HG03575 (cell line): Measurements from ENCODE around the gene ATG9B.
A peak's percentile ranks its signal among the peaks of the same experiment; 100 is the strongest.
"Not testable (repeated sequence)": the region's sequence is repeated elsewhere in the genome, so short reads cannot be mapped to it uniquely, and the experiment has no call there.

Experiments used
- ATAC-seq: cut with Tn5 transposase; IDR thresholded peaks from one replicate; pipeline ENCODE4 v1.9.1; 2021; ENCODE audit not compliant: unreplicated experiment, insufficient number of reproducible peaks, low FRiP score; ENCODE audit errors: extremely low read depth

ATG9B gene

DNA sequence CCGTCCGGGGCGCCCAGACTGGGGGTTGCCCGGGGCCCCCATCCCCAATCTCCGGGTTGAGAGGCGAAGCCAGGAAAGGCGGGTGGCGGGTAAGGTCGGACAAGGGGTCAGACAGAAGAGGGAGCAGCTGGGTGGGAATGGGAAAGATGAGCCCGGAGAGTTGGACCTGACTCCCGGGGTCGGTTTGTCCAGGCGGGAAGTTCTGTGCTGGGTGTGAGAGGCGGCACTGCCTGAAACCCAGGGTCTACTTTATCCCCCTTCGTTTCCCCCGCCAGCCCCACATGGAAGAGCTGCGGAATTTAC is 35.8 kb upstream of the ATG9B start:
- no peak for ATAC-seq

DNA sequence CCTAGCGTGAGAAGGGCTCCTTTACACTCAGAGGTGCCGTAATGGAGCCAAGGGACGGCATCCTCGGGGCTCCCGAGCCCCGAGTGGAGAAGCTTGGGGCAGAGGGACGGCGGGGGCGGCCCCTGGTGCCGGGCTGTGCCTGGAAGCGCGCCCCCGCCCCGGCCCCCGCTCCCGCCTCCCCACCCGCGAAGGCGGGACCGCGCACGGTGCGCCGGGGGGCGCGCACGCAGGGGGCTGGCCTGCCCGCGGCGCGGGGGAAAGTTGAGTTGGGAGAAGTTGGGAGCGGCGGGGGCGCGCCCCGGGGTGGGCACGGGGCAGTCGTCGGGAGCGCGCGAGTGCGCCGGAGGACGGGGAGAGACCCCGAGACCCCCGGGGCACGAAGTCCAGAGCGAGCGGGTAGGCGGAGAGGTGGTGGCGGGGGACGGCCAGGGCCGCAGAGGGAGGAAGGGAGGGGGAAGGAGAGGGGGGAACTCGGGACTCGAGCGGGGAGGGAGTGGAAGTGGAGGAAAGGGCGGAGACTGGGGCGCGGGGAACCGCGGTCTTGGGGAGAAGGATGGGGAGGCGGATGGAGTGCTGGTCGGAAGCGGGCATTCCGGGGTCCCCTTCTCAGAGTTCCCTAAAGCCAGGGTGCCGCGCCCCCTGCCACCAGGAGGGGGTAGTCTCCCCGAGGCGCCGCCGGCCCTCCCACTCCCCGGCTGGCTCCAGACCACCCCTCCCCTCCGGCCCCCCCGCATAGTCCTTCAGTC is 35.2 kb upstream of the ATG9B start, which contains the start of gene SLC4A2:
SLC4A2 (plus strand) TSS at position 223 of the 746 bp plus-strand sequence. CDS start 2,399 bp downstream, outside the sequence.
- no peak for ATAC-seq

DNA sequence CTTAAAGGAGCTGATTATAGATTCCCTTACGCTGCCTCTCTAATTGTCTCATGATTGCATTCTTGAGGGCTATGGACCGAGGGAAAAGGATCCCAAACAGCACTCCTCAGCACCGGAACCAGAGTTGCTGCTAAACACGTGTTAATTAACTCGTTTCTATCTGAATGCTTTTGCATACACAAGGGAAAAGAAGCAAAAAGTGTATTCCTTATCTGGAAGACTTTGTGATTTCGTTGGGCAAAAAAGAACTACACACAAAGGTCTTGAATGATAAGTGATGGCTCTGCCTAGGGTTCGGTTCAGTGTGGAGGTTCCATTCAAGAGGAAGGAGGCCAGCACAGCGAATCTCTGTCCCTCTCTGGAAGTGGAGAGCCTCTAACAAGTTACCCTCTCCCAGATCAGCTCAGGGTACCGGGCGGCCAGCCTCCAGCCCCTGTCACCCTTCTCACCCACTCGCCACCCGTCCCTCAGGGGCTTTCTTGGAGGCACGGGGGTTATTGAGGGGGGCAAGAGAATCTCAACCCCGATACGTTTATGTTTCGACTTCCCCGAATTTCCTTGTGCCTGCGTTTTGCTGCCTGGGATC is 34.6 kb upstream of the ATG9B start:
- no peak for ATAC-seq

DNA sequence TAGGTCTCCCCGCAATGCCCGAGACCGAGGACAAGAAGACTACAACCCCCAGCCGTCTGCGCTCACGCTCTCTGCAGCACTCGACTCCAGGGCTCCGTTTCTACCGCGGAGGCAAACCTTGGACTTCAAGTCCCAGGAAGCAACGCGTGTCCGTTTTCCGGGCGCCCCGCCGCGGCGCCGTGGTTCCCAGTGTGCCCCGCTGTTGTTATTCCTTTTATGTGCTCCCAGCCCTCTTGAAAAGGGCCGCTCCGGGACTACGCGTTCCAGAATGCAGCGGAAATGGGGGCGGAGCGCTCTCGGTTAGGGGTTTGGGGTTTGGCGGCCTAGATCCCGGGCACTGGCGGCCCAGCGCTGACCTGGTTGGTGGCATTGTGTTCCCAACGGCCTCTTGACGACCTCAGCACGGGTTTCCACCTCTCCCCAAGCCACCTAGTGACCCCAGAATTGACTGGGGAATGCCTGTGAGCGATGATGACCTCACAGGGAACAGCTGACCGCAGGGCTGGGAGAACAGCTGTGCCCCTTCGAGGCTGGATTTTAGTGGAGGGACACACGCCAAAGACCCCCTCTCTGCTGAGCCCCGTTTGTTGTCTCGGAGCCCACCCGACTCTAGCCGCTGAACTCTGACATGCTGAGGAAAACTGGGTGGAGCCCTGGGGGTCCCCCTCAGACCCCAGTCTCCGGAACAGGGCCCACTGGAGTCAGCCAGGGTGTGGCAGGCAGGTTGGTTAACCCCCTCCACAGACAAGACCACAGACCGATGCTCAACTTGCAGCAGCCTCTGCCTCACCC is 33.9 kb upstream of the ATG9B start:
- peak; percentile 71 for ATAC-seq

DNA sequence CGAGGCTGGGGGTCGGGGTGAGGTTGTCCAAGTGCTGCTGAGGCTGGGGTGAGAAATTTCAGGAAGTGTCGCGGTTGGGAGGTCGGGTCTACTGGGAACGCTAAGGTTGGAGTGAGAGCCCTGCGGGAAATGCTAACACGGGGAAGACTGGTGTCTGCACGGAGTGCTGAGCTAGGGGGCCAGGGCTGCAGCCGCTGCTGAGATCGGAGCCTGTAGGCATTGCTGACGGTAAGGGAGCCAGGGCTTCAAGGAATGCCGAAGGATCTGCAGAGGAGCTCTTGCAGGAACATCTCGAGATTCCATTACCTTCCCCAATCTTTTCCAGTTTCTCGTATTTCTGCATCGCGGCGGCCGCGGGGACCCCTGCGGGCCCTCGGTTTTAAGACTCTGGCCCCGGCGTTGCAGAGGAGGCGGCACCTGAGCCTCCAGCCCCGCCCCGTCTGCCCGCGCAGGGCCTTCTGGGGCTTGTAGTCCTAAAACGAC is 33.3 kb upstream of the ATG9B start, which contains the start of gene CDK5:
CDK5 (minus strand) TSS at position 392 of the 483 bp plus-strand sequence; CDS start at position 343, 49 bp downstream.
- peak; percentile 7 for ATAC-seq

DNA sequence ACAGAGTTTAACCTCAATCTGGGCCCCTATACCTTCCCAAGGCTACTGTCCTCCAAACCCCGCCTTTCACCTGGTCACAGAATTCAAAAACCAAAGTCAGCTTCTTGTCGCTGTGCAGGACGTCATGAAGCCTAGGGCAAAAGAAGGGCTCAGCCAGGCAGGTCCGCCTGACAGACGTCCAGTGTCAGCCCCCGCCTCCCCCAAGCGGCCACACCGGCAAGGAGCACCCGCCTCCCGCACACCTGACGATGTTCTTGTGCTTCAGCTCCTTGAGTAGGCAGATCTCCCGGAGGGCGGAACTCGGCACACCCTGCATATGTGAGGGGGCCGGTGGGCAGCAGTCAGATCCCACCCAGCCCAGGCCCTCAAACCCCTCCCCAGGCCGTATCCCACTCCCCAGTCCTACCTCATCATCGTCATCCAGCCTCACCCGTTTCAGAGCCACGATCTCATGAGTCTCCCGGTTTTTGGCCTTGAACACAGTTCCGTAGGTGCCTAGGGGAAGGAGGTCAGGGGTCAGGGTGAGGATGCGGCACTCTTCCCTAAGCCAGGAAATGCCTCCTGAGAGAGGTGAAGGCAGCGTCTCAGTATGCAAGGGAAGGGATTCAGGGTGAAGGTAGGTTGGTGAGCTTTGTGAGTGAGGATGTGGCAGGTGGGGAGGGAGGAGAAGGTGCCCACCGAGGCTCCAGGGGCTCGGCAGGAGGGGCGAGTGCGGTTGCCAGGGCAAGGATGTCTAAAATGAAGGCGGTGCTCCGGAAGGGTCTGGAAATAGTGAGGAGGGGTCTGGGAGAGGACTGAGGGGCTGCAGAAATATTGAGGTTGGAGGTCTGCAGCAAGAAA is 32.6 kb upstream of the ATG9B start:
- ATAC-seq = no peak

DNA sequence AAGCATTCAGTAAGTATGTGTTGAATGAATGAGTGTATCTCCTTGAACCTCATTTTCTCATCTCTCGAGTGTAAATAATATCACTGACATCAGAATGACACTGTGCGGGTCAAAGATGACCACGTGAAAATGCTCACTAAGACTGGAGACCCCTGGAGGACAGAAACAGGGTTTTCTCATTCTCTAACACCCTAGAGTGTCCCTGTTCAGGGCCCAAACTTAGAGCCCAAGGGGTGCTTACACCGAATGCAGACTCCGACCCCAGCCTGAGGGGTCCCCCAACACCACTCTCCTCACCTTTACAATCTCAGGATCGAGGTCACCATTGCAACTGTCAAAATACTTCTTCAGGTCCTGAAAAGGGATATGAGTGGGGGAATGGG is 32.0 kb upstream of the ATG9B start:
- ATAC-seq = no peak

DNA sequence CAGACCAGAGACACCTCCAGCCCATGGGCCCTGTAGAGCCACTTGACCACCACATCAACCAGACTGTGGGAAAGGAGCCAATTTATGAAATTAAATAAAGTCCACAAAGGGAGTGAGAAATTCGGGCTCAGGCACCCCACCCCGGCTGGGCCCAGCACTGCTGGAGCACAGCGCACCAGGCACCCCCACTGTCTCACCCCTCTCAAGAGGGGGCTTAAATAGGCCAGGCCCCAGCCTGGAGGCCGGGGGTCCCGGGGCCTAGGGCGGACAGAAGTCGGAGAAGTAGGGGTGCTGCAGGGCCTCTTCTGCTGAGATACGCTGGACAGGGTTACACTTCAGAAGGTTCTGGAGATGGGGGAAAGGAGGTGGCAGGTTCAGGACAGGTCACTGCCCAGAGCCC is 29.5 kb upstream of the ATG9B start:
- ATAC-seq = no peak

DNA sequence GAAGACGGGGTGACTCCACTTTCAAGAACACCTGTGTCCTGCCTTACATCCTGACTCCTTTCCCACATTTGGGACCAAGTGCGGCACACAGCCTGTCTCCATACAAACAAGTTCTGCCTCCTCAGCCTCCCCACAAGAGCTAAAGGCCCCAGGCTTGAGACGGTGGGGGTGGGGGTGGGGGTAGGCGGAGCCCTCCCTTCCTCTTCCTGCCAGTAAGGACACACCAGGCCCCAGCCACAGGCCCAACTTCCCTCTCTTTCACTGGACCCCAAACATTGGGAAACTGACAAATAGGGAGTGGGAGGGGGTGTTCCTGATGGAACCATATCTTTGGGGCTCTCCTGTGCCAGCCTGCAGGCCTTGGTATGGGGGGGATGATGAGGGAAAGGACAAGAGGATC is 28.8 kb upstream of the ATG9B start:
- ATAC-seq = no peak

DNA sequence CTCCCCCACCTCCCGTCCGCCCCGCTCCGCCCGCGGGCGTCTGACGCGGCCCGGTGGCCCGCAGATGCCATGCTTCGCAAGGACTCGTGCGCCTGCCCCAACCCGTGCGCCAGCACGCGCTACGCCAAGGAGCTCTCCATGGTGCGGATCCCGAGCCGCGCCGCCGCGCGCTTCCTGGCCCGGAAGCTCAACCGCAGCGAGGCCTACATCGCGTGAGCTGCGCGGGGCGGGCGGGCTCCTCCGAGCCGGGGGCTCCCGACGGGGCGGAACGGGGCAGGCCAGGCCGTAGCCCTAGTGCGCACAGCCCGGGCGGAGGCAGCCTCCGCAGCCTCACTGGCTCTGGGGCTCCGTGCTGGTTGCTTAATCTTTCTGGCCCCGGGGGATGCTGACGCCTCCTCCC is 26.8 kb upstream of the ATG9B start:
- no peak for ATAC-seq

DNA sequence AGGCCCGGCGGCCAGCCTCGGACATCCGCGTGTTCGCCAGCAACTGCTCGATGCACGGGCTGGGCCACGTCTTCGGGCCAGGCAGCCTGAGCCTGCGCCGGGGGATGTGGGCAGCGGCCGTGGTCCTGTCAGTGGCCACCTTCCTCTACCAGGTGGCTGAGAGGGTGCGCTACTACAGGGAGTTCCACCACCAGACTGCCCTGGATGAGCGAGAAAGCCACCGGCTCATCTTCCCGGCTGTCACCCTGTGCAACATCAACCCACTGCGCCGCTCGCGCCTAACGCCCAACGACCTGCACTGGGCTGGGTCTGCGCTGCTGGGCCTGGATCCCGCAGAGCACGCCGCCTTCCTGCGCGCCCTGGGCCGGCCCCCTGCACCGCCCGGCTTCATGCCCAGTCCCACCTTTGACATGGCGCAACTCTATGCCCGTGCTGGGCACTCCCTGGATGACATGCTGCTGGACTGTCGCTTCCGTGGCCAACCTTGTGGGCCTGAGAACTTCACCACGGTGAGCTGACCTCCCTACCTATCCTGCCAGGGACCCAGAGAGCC is 24.7 kb upstream of the ATG9B start:
- no peak for ATAC-seq

DNA sequence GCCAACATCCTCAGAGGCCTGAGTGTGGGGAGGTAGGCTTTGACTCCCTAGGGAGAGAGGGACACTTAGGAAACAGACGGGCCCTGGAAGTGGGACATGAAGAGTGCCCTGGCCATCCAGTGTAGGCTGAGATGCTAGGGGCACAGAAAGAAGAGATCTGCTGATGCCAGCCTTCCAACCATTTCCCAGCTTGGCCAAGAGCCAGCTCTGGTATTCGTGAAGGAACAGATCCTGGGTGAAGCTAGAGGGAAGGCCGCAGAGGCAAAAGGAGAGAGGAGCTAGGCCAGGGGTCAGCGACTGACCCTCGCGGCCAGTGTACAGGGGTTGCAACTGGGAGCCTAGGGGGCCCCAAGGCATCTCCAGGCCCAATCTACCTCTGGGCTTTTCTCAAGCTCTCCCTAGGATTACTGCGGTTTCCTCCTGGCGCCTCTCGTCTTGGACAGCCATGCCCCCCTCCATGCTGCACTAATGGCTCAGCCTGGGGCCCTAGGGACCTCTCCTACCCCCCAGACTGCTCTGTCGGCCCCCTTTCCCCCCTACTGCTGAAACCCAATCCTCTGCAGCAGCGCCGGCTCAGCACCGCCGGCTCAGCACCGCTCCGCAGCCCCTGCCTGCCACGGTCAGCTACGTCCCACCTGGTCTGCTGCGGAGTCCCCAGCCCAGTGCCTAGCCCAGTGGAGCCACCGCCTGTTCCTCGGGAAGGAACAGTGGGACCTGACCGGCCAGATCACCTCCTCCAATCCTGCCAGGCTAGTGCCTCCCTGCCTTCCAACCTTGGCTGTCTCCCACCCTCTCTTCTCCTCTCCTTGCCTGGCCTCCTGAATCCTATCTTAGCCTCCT is 23.9 kb upstream of the ATG9B start, which contains the start of gene ASIC3:
ASIC3 (plus strand) TSS at position 556 of the 840 bp plus-strand sequence. CDS start 355 bp downstream, outside the sequence.
- no peak for ATAC-seq

DNA sequence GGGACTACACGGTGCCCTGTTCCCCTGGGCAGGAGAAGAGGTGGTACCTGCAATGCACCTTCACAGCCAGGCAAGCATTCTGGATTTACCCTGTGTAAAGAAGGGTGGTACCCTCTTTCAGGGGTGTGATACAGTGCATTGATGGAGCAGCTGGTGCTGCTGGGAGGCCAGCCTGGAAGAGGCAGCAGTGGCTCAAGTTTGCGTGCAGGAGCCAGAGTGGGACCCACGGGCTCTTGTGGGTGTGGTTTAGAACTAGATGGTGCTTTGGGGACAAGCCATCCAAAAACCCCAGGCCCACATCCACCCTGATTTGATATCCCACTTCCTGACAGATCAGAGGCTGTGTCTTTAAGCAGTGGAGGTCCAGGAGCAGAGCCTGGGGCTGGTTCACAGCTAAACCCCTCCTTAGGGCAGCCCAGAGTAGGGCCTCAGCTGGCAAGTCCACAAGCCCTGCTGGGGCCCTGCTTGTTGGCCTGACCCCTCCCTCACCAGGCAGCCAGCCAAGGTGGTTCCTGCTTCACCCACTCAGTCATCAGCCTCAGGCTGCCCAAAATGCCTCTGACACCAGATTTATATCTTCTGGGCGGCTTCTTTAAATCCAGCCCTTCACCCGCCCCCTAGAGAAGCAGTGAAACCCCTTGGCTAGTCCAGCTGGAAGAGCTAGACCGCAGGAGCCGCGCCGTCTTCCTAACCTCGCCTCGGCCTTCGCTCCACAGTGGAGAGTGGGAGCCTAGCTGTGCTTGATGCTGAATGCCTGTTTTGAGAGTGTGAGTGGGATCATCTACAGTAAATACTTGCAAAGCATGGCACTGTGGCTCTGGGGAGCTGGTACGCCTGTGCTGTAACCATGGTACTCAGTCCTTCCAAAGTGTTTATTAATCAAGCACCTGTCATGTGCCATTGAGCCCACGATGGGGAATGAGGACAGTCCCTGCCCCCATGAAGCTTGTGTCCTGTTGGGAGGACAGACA is 22.6 kb upstream of the ATG9B start:
- ATAC-seq = no peak

DNA sequence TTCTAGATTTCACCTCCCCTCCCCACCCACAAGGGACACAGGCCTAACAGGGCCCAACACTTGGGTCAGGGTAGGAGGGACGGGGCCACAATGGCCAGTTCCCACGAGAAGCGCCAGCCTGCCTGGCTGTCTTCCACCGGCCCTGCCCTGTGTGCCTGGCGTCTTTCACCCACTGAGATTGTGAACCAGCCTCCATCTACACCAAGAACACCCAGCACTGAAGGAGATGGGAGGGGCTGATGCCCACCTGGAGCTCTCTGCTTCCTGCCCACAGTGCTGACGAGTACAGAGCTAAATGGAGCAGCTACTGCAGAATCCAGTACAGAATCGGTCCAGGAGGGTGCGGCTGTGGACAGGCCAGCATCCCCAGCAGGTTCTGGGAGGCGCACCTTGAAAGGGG is 21.7 kb upstream of the ATG9B start:
- ATAC-seq = no peak

DNA sequence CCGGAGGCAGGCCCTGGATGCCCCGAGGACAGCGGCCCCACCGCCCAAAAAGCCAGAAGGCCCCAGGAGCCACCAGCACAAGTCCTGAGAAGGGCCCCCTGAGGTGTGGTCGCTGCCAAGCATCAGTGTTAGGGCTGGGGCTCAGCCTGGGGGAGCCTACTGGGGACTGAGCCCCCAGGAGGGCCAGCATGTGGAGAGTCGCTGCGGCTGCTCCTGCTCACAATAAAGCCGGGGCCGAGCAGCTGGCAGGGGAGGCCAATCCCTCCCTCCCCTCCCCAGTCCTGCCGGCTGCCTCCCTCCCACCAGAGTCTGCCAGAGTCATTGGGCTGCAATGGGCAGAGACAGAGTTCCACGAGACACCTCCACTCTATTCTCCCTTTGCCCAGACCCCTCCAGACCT is 21.0 kb upstream of the ATG9B start:
- ATAC-seq = no peak

DNA sequence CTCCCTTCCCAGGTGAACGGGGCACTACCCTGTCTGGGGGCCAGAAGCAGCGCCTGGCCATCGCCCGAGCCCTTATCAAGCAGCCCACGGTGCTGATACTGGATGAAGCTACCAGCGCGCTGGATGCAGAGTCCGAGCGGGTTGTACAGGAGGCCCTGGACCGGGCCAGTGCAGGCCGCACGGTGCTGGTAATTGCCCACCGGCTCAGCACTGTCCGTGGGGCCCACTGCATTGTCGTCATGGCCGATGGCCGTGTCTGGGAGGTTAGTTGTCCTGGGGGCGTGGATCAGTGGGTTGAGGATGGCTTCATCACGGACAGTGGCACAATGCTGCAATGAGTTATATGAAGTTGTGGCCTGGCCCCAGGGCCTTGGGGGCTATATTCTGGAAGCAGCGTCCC is 19.7 kb upstream of the ATG9B start:
- no peak for ATAC-seq

DNA sequence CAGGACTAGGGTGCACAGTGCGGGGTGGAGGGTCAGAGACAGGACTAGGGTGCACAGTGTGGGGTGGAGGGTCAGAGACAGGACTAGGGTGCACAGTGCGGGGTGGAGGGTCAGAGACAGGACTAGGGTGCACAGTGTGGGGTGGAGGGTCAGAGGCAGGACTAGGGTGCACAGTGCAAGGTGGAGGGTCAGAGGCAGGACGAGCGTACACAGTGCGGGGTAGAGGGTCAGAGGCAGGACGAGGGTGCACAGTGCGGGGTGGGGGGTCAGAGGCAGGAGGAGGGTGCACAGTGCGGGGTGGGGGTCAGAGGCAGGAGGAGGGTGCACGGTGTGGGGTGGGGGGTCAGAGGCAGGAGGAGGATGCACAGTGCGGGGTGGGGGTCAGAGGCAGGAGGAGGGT is 19.2 kb upstream of the ATG9B start:
- not testable (repeated sequence) for ATAC-seq
